Activated T-helper 1 cell treated with anti-CD3 and anti-CD28 coated beads, Interleukin-12 subunit alpha, Interleukin-12 subunit beta, Interleukin-2, Interleukin-4 antibody, amounts not matched to agents 30 ng/mL and 10 ng/mL and 1 ng/mL, durations not matched to agents 14 hours and 24 hours and 36 hours (primary cell): ENCODE results near the gene ACYP1. TPM values are rescaled to one million over a fixed set of nuclear protein-coding genes. Genes with fewer than 3 reads are reported as not detected.

Experiments used
- DNase-seq: peaks from one replicate; pipeline ENCODE4 v3.0.0; 2021; ENCODE audit warnings: low spot score
- H3K27ac Mint-ChIP-seq: one replicate; pipeline ENCODE4 v1.8.0; 2021; ENCODE audit warnings: mild to moderate bottlenecking, mixed read lengths
- H3K27me3 Mint-ChIP-seq: one replicate; pipeline ENCODE4 v1.8.0; 2022; ENCODE audit warnings: mild to moderate bottlenecking, moderate library complexity, mixed read lengths; ENCODE audit not compliant: insufficient read depth
- H3K36me3 Mint-ChIP-seq: one replicate; pipeline ENCODE4 v1.8.0; 2021; ENCODE audit warnings: low read depth, mixed read lengths
- H3K4me1 Mint-ChIP-seq: one replicate; pipeline ENCODE4 v1.8.0; 2021; ENCODE audit warnings: low read depth, mixed read lengths
- H3K4me3 Mint-ChIP-seq: one replicate; pipeline ENCODE4 v1.8.0; 2021; ENCODE audit warnings: mild to moderate bottlenecking, moderate library complexity, mixed read lengths
- H3K9me3 Mint-ChIP-seq: one replicate; pipeline ENCODE4 v1.8.0; 2021; ENCODE audit warnings: mixed read lengths
- intact Hi-C: fragments of 100-400 bp; cut with micrococcal nuclease; formaldehyde crosslinking; loops from one replicate; pipeline ENCODE4 v1.15.1; 2024
- total RNA-seq: library from RNA; stranded (reverse); gene quantifications from 2 replicates; pipeline ENCODE4 v1.2.3, GENCODE V29; 2022

Gene ACYP1
- total RNA-seq, 1 donor from 2014 or later: 37.9 TPM

- Mint-ChIP-seq H3K27ac (no peak overlapping the region), H3K9me3 (no peaks in the 10 kb centered on the region), H3K36me3 (no peaks in the 10 kb centered on the region), H3K4me1 (peaks cover 21% of the 10 kb centered on the region), H3K4me3 (no peak overlapping the region), H3K27me3 (no peaks in the 10 kb centered on the region)
- no peak for DNase-seq
- intact Hi-C loops: loop anchor here (5.0 to 10.0 kb wide), 4 partner anchors 124 to 352 kb away; partner anchors contain the start of genes AREL1, DLST, FCF1 and YLPM1
Observed at GRCh38 chr14:75066691-75067090, 2.9 kb upstream of the ACYP1 start.

GRCh38 chr14:75064205-75064567 is 362 bp upstream of the ACYP1 start:
- Mint-ChIP-seq H3K27ac (peak overlapping the region; percentile 96), H3K9me3 (no peaks in the 10 kb centered on the region), H3K4me3 (peak overlapping the region; percentile 99), H3K36me3 (peaks cover 18% of the 10 kb centered on the region), H3K27me3 (no peaks in the 10 kb centered on the region), H3K4me1 (peaks cover 31% of the 10 kb centered on the region)
- DNase-seq: no peak
- intact Hi-C loops: loop anchor here (1.0 to 10.0 kb wide), 4 partner anchors 13 to 349 kb away; partner anchors contain the start of genes AREL1, DLST, FCF1 and MLH3

GRCh38 chr14:75063013-75063412 is 811 bp downstream of the ACYP1 start:
- peaks cover 31% of the 10 kb centered on the region for H3K4me1 Mint-ChIP-seq
- peak overlapping the region; percentile 96 for H3K27ac Mint-ChIP-seq
- intact Hi-C loops: loop anchor here (1.0 to 10.0 kb wide), 4 partner anchors 61 to 348 kb away; partner anchors contain the start of genes AREL1, DLST, EIF2B2 and FCF1
- H3K27me3 Mint-ChIP-seq: no peaks in the 10 kb centered on the region
- no peak for DNase-seq
- H3K4me3 Mint-ChIP-seq: peak overlapping the region; percentile 99
- H3K36me3 Mint-ChIP-seq: peaks cover 21% of the 10 kb centered on the region
- no peaks in the 10 kb centered on the region for H3K9me3 Mint-ChIP-seq

GRCh38 chr14:75060420-75060819 is 3.4 kb downstream of the ACYP1 start:
- no peaks in the 10 kb centered on the region for H3K9me3 Mint-ChIP-seq
- H3K27me3 Mint-ChIP-seq: no peaks in the 10 kb centered on the region
- intact Hi-C loops: loop anchor here (5.0 to 10.0 kb wide), 3 partner anchors 117 to 346 kb away; partner anchors contain the start of genes AREL1, DLST, FCF1 and TMED10
- peaks cover 30% of the 10 kb centered on the region for H3K36me3 Mint-ChIP-seq
- no peak overlapping the region for H3K4me3 Mint-ChIP-seq
- DNase-seq: no peak
- H3K27ac Mint-ChIP-seq: no peak overlapping the region
- H3K4me1 Mint-ChIP-seq: peaks cover 47% of the 10 kb centered on the region

- H3K9me3 Mint-ChIP-seq: no peaks in the 10 kb centered on the region
- intact Hi-C loops: loop anchor here (5.0 to 10.0 kb wide), 3 partner anchors 118 to 345 kb away; partner anchors contain the start of genes AREL1, DLST, FCF1 and TMED10
- no peak overlapping the region for H3K27ac Mint-ChIP-seq
Observed at GRCh38 chr14:75059642-75060041, 4.2 kb downstream of the ACYP1 start.

GRCh38 chr14:75054421-75054820 is 9.4 kb downstream of the ACYP1 start:
- Mint-ChIP-seq H3K27me3 (no peaks in the 10 kb centered on the region), H3K36me3 (peaks cover 26% of the 10 kb centered on the region), H3K27ac (no peak overlapping the region), H3K4me1 (peaks cover 45% of the 10 kb centered on the region), H3K4me3 (no peak overlapping the region), H3K9me3 (no peaks in the 10 kb centered on the region)
- no peak for DNase-seq
- intact Hi-C loops: no loop called here

More at GRCh38 chr14:75059642-75060041, 4.2 kb downstream of the ACYP1 start:
- H3K4me1 Mint-ChIP-seq: peaks cover 49% of the 10 kb centered on the region
- H3K4me3 Mint-ChIP-seq: no peak overlapping the region
- no peak for DNase-seq
- peaks cover 31% of the 10 kb centered on the region for H3K36me3 Mint-ChIP-seq
- no peaks in the 10 kb centered on the region for H3K27me3 Mint-ChIP-seq

GRCh38 chr14:75053396-75054291 is 10.2 kb downstream of the ACYP1 start:
- Mint-ChIP-seq H3K36me3 (peaks cover 30% of the 10 kb centered on the region), H3K4me1 (peaks cover 46% of the 10 kb centered on the region), H3K27ac (peak overlapping the region; percentile 2), H3K27me3 (no peaks in the 10 kb centered on the region), H3K9me3 (no peaks in the 10 kb centered on the region), H3K4me3 (no peak overlapping the region)
- no peak for DNase-seq
- intact Hi-C loops: no loop called here

- H3K9me3 Mint-ChIP-seq: no peaks in the 10 kb centered on the region
- peak overlapping the region; percentile 90 for H3K4me3 Mint-ChIP-seq
- no peaks in the 10 kb centered on the region for H3K27me3 Mint-ChIP-seq
- H3K36me3 Mint-ChIP-seq: peaks cover 35% of the 10 kb centered on the region
- intact Hi-C loops: loop anchor here (1.0 kb wide), 3 partner anchors 13 to 49 kb away; partner anchors contain the start of genes ACYP1, EIF2B2 and ZC2HC1C
- peaks cover 58% of the 10 kb centered on the region for H3K4me1 Mint-ChIP-seq
- no peak for DNase-seq
- peak overlapping the region; percentile 92 for H3K27ac Mint-ChIP-seq
Observed at GRCh38 chr14:75051556-75051899, 12.3 kb downstream of the ACYP1 start.

GRCh38 chr14:75050852-75051555 is 12.8 kb downstream of the ACYP1 start, which contains the start of gene MLH3:
Gene MLH3, minus strand, starts transcription at chr14:75051467. Its CDS starts 1,812 bp downstream, at chr14:75049655.
- peaks cover 60% of the 10 kb centered on the region for H3K4me1 Mint-ChIP-seq
- DNase-seq: peak; percentile 75
- peaks cover 37% of the 10 kb centered on the region for H3K36me3 Mint-ChIP-seq
- intact Hi-C loops: loop anchor here (1.0 kb wide), 3 partner anchors 13 to 49 kb away; partner anchors contain the start of genes ACYP1, EIF2B2 and ZC2HC1C
- H3K4me3 Mint-ChIP-seq: peak within 1 kb of the TSS; percentile 90
- no peaks in the 10 kb centered on the region for H3K27me3 Mint-ChIP-seq
- no peaks in the 10 kb centered on the region for H3K9me3 Mint-ChIP-seq
- peak within 1 kb of the TSS; percentile 92 for H3K27ac Mint-ChIP-seq

- intact Hi-C loops: no loop called here
- peak overlapping the region; percentile 56 for H3K27ac Mint-ChIP-seq
- H3K9me3 Mint-ChIP-seq: no peaks in the 10 kb centered on the region
- DNase-seq: no peak
- peaks cover 65% of the 10 kb centered on the region for H3K4me1 Mint-ChIP-seq
- H3K4me3 Mint-ChIP-seq: peak overlapping the region; percentile 90
- no peaks in the 10 kb centered on the region for H3K27me3 Mint-ChIP-seq
- peaks cover 37% of the 10 kb centered on the region for H3K36me3 Mint-ChIP-seq
Observed at GRCh38 chr14:75049731-75050201, 14.1 kb downstream of the ACYP1 start.

- Mint-ChIP-seq H3K27ac (no peak overlapping the region), H3K9me3 (no peaks in the 10 kb centered on the region), H3K36me3 (peaks cover 35% of the 10 kb centered on the region), H3K27me3 (no peaks in the 10 kb centered on the region), H3K4me3 (no peak overlapping the region), H3K4me1 (peaks cover 70% of the 10 kb centered on the region)
- no peak for DNase-seq
- intact Hi-C loops: no loop called here
Observed at GRCh38 chr14:75049136-75049535, 14.7 kb downstream of the ACYP1 start.

- Mint-ChIP-seq H3K4me3 (no peak overlapping the region), H3K36me3 (peaks cover 36% of the 10 kb centered on the region)
- intact Hi-C loops: no loop called here
Observed at GRCh38 chr14:75048101-75048500, 15.7 kb downstream of the ACYP1 start.

More at GRCh38 chr14:75048101-75048500, 15.7 kb downstream of the ACYP1 start:
- Mint-ChIP-seq H3K9me3 (no peaks in the 10 kb centered on the region), H3K27me3 (no peaks in the 10 kb centered on the region), H3K27ac (no peak overlapping the region), H3K4me1 (peaks cover 62% of the 10 kb centered on the region)
- no peak for DNase-seq
